NCI-H774 (cell line): ENCODE data around the gene CYBRD1.
"Not testable (repeated sequence)": the region's sequence is repeated elsewhere in the genome, so short reads cannot be mapped to it uniquely, and the experiment has no call there.

Experiments used
- DNase-seq: peaks from one replicate; lab custom pipeline; 2025; lab: John Stamatoyannopoulos, UW

CYBRD1 gene, protein sequence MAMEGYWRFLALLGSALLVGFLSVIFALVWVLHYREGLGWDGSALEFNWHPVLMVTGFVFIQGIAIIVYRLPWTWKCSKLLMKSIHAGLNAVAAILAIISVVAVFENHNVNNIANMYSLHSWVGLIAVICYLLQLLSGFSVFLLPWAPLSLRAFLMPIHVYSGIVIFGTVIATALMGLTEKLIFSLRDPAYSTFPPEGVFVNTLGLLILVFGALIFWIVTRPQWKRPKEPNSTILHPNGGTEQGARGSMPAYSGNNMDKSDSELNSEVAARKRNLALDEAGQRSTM

DNA sequence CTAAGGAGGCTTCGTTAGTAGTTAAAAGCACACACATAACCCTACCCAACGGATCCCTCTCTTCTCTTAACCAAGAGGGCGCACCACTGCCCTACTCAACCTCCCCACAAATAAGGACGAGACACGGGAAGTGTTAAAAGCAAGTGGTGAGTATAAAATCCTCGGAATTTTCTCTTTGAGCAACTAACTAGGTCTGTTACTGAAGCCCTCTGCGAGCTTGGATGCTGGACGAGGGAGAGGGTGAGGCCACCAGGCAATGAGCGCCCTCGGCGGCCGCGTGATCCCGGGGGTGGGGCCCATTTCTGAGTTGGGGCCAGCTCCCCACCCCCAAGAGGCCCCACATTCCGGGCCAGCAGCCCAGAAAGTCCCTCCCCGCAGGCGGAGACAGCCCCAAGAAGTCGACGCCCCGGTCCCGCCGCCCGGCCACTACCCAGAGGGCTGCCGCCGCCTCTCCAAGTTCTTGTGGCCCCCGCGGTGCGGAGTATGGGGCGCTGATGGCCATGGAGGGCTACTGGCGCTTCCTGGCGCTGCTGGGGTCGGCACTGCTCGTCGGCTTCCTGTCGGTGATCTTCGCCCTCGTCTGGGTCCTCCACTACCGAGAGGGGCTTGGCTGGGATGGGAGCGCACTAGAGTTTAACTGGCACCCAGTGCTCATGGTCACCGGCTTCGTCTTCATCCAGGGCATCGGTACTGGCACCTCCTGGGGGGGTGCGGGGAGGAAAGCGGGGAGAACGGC is at the start of gene CYBRD1:
Gene CYBRD1, plus strand, starts transcription at position 423 of the 736 bp plus-strand sequence. Its CDS starts 72 bp downstream, at position 495.
- no peak for DNase-seq

DNA sequence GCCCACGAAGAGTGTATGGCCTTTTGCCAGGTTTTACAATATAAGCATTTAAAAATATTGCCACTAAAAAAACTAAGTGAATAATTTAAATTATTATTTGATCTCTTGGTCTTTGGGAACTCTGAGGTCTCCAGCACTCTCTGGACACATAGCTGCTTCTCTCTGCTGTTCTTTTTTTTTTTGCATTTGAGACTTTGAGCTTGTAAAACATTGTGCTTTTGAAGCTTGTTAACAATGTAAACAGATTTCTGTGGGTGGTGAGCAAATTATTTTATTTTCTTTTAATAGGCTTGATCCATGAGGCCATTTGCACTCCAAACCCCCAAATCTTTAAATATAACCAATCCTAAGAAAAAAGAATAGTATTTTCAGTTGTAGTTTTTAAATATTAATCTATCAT is 46.3 kb upstream of the CYBRD1 start:
- no peak for DNase-seq

DNA sequence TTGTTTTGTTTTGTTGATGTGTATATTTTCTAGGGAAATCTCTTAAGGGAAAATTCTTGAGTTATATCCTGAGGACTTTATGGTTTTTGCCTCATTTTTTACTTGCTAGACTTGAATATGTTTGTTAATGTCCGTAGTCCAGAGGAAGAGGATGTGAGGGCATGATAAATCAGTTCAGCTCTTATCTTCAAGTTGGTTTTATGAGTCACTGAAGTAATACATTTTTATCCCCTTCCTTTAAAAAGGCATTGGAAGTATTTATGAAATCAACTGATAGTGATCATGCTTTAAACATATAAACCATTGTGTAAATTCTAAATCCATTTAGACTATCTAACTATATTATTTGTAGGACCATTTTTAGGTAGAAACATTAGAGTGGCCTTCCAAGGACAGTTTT is 43.9 kb upstream of the CYBRD1 start:
- no peak for DNase-seq

DNA sequence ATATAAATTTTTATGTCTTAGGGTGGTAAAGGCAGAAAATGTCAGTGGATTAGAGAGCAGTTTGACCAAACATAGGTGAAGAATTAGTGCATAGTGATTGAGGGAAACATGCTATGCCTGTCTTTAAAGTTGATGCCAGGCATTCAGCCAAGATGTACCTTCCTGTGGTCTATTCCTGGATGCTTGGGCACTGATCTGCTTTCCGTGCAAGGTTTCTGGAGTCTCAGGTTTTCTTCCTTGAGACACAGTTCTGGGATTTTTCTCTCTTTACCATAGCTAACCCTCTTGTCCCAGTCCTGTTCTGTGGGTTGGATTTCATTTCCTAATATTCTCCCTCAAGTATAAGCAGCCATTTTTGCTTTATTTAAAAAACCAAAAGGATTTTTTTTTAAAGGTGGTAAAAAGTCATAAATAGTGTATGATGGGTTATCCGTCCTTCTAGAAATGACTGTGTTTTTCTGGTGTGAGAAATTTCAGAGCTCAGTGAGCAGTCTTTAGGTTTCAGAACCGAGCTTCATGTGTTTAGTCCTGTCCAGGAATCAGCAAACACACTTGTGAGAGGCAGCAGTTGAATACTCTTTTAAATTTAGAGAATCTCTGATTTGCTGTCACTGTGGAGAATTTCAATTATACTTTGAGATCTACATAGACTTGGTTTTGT is 43.0 kb upstream of the CYBRD1 start:
- DNase-seq: no peak

DNA sequence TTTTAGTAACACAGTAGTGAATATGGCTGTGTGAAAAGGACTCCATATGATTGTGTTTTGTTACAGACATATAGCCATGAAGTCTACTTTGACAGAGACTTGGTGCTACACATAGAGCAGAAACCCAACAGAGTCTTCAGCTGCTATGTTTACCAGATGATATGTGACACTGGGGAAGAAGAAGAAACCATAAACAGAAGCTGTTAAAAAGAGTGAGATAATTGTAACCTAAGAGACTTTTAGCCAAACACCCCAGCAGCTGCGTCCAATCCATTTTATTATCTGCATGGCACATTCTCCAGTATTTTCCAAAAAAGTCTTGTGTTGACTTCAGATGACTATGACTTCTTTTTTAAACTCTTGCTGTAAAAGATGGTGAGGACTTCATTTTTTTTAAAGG is 41.4 kb upstream of the CYBRD1 start:
- no peak for DNase-seq

DNA sequence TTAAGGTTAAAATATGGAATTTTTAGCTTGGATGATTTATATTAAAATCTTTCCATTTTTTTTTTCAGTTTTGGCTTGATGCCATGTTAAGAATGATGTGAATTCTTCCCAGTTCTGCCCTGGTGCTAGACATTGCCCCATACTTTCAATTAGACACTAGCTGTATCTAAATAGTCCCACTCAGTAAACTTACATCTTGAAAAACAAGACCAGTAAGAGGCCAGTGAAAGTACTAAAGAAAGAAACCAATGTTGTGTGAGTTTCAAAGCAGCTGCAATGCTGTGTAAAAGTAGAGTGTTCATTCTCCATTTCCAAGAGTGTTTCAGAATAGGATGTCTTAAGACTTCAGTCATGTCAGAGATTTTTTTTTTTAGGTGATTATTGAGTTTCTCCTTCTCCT is 40.0 kb upstream of the CYBRD1 start:
- no peak for DNase-seq

DNA sequence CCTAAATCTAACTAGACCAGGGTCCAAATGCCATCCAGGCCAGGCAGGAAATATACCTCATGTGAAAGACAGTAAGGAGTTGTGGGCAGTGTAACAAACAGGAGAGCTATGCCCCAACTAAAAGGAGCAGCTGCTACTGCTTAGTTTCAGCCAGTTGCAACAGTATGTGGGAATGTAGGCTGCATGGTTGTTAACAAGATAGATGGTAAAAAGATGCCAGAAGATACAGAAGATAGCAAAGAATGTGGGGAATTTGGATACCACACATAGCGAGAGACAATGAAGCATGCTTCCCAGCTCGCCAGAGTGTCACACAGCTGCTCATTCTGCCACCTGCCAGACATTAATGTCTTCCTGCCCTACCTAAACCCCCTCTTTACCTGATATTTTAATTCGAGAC is 39.4 kb upstream of the CYBRD1 start:
- no peak for DNase-seq

DNA sequence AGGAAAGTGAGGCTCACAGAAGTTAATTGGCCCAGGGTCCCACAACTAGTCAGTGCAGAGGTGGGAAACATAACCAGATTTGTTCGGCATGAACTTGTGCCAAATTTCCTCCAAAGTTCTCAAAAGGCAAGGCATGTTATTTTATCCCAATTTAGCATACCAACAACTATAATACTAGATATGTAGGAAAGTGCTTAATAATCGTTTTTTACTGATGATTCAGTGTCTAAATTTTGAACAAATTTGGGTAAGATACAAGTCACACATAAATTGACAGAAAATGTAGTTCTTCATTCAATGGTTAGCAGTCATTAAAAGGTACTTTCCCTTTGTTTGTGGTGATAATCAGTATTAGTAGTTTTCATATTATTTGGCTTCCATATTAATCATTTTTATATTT is 38.5 kb upstream of the CYBRD1 start:
- DNase-seq: no peak

DNA sequence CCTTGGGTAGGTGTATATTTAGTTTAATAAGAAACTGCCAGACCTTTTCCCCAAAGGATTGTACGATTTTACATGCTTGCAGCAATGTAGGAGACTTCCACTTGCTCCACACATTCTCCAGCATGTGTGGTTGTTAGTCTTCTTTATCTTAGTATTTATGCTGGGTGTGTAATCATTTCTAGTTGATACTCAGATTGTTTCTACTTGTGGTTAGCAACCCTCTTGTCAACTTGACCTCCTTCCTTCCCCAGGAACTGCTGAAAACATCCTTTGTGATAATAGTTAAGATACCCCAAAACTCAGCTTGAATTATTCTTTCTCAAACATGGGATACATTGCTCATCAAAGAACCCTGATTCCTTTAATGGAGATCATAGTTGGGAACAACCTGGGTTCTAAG is 37.2 kb upstream of the CYBRD1 start:
- DNase-seq: no peak

DNA sequence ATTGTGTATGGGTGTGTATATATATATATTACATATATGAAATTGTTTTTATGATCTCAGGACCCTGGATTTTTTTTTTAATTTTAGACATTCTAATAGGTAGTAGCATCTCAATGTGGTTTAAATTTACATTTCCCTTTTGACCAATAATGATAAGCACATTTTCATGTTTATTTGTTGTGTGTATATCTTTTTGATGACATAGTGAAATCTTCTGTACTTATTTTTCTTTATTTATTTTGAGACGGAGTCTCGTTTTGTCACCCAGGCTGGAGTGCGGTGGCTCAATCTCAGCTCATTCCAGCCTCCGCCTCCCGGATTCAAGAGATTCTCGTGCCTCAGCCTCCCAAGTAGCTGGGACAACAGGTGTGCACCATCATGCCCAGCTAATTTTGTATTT is 35.1 kb upstream of the CYBRD1 start:
- no peak for DNase-seq

DNA sequence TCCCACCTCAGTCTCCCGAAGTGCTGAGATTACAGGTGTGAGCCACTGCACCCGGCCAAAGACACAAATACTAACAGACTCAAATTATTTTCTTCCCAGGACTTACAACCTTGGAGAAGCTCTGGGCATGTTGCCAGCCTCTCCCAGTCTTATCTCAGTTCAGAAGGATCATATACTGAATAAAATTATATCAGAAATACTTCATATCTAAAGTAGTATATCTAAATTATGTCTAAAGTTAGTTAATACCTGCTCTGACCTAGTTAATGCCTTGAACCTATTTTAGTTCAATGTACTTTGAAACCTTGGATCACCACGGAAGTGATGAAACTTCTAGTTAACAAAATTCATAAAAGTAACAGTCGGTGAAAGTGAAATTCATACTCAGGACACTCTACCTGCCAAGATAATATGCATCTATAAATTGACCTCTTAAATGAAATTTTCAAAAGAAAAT is 34.4 kb upstream of the CYBRD1 start:
- DNase-seq: no peak

DNA sequence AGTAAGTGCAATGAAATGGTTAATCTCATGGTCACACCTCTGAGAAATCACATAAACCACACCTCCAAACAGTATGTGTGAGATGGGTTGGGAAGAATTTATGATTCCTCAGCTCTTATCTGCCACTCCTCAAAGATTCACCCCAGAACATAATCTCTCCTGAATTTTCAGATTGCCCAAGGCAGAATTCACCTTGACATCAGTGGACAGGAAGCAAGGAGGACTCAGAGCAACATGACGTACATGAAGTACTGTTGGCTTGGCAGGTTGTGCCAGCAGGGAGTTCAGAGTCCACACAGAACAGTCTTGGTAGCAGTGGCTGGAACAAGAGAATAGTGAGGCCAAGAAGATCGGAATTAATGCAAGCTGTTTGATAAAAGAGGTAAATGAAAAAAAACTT is 31.7 kb upstream of the CYBRD1 start:
- no peak for DNase-seq

DNA sequence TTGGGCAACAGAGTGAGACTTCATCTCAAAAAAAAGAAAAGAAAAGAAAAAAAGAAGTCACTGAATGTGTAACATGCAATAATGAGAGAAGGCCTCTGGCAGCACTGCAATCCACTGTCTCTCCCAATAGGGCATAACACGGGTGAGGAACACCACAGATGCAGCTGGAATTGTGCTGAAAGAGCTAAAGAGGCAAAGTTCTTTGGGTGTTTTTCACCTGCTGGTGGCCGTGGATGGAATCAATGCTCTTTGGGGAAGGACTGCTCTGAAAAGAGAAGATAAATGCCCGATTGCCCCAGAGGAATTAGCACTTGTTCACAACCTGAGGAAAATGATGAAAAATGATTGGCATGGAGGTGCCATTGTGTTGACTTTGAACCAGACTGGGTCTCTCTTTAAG is 31.0 kb upstream of the CYBRD1 start:
- DNase-seq: no peak

DNA sequence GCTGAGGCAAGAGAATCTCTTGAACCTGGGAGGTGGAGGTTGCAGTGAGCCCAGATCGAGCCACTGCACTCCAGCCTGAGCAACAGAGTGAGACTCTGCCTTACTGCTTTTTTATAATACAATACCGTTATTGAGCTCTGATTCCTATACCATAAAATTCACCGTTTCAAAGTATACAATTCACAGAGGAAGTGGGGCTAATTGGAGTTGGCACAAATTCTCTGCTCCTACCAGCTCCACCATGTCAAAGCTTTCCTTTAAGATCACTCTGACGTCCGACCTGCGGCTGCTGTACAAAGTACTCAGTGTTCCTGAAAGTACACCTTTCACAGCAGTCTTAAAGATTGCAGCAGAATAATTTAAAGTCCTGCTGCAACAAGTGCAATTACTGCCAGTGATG is 29.6 kb upstream of the CYBRD1 start:
- DNase-seq: no peak

DNA sequence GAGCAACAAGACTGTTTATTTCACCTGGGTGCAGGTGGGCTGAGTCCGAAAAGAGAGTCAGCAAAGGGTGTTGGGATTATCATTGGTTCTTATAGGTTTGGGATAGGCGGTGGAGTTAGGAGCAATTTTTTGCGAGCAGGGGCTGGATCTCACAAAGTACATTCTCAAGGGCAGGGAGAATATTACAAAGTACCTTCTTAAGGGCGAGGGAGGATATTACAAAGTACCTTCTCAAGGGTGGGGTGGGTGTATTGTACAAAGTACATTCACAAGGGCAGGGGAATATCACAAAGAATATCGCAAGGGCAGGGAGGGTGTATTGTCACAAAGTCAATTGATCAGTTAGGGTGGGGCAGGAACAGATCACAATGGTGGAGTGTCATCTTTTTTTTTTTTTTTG is 24.6 kb upstream of the CYBRD1 start:
- DNase-seq: not testable (repeated sequence)

DNA sequence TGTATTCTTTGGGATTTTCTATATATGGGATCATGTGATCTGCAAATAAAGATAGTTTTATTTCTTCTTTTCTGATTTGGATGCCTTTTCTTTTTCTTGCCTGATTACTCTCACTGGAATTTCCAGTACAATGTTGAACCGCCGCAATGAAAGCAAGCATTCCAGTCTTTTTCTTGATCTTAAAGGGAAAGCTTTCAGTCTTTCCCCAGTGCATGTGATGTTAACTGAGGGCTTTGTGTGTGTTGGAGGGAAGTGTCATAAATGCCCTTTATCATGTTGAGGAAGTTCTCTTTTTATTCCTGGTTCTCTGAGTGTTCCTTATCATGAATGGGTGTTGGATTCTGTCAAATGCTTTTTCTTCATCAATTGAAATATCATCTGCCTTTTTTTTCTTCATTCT is 16.9 kb upstream of the CYBRD1 start:
- no peak for DNase-seq

DNA sequence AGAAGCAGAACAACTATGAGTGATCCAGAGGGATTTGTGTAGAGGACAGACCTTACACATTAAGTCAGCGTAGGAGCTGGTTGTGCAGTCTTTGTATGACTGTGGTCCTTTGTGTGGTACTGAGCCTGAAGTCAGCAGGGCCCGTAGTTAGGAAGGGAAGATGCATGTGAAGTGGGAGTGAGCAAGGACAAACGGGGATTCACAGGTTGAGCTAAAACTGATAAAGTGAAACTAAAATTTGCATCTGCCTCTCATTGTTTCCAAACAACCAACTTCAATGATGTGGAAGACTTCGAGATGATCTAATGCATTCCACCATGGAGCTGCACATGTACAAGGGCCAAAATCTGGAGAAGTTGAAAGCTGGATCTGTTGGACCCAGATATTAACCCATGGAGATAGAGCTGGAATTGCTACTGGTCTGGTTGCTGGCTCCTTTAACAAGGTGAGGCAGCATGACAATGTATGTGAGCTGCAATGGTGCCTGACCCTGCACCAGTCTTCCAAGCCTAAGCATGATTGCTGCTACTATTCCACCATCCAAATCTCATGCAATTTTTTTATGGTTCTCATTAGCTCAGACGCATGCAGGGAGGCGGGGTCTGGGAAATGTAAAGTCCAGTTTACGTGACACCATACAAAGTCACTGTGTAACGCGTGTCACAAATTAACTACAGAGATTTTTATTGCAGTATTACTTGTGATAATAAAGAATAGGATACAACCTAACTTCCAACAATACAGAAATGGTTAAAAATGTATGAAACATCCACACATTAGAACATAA is 12.1 kb upstream of the CYBRD1 start:
- no peak for DNase-seq

DNA sequence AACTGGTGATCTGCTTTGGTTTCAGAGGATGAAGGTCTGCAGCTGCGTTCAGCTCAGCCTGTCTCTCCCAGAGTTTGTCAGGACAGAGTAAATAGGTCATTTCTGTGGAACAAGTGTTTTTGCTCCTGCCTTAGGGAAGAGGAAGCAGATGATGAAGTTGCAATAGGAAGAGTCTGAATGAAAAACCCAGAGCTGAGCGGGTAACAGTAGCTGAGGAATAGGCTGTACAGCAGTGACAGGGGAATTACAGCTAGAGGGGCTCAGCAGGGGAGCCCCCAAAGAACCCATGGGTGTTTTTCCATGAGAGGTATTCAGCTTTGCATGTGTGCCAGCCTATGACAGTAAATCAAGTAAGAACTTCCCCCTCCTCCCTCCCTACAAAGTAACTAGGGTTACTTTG is 10.3 kb upstream of the CYBRD1 start:
- no peak for DNase-seq

DNA sequence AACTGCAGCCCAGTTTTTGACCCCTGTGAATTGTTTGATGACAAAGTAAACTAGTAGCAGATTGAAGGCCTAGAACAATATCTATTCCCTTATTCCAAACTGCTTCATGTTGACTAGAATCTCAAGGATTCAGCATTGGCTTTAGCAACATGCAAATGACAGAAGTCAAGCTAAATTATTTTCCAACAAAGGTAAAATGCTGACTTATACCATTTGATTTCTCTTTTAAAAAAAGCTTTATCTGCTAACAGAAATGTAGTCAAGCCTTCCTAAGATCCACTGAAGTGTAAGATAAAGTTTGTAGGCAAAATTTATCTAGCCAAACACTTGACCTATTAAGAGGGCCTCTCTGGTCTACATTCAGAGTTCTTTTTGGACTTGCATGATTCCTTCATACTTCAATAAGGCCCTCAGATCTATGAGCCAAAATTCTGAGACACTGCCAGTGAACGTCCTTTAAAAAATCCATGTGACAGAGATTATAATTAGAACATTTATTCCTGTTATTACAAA is 9.5 kb upstream of the CYBRD1 start:
- no peak for DNase-seq

DNA sequence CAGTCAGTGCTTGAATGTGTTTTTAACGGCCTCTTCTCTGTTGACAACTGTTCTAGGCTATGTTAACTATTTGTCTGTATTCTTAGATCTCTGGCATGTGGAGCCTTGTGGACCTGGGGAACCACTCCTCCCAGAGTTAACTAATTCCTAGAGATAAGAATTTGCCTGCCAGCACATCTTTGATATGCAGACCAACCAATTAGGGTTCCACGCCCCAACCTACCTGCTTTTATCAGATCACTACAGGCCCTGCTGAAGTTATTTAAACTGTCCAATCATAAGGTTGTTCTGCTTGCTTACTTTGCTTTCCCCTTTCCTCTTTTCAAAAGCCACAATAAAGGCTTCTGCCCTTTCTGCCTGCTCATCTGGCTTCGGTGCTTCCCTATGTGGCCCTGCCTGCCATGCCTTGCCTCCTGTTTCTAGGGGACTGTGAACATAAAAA is 8.5 kb upstream of the CYBRD1 start:
- no peak for DNase-seq

DNA sequence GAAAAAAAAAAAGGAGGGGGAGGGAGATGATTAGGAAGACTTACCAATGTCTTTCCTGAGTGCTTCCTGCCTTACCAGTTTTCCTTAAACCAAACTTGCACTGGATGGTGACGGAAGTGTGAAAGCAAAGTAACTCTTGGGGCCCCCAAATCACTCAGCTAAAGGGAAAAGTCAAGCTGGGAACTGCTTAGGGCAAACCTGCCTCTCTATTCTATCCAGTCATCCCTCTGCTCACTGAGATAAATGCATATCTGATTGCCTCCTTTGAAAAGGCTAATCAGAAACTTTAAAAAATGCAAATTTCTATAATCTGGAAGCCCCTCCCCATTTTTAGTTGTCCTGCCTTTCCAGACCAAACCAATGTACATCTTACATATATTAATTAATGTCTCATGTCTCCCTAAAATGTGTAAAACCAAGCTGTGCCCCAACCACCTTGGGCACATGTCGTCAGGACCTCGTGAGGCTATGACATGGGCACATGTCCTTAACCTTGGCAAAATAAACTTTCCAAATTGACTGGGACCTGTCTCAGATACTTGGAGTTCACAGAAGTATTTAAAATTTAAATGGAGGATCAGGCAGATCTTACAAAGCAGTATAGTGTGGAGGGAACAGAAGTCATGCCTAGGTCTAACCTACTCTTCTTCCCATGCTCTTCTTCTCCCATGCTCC is 7.2 kb upstream of the CYBRD1 start:
- no peak for DNase-seq
